ENCODE data around the gene VANGL1.

VANGL1 gene

GRCh38 chr1:115744646-115745275 lies 103.0 kb downstream of the VANGL1 start:
- no peak for DNase-seq (ENCODE audit: low read depth, low spot score)

DNA sequence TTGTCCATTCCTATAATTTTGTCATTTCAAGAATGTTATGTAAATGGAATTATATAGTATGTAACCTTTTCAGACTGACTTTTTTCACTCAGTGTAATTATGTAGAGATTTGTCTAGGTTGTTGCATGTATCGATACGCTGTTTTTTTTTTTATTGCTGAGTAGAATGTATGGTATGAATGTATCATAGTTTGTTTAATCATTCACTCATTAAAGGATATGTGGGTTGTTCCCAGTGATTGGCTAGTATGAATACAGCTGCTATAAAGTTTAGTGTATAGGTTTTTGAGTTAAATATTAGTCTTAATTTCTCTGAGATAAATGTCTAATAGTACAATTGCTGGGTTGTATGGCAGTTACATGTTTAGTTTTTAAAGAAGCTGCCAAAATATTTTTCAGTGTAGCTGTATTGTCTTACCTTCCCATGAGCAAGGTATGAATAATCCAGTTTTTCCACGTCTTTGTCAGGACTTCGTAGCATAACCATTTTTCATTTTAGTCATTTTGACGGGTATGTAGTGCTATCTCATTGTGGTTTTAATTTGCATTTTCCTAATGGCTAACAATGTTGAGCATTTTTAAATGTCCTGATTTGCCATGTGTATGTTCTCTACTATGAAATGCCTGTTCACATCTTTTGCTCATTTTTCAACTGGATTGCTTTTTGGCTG lies 104.4 kb downstream of the VANGL1 start:
- no peak for DNase-seq (ENCODE audit: low read depth, low spot score)

Measured in activated naive CD8-positive, alpha-beta T cell treated with anti-CD3 and anti-CD28 coated beads, Interleukin-2, amount 50 U/mL, for 16 hours (primary cell).